Hindlimb muscle (tissue), 1 donor: ENCODE measurements around the gene TBX3. TPM values are rescaled to one million over a fixed set of nuclear protein-coding genes. Genes with fewer than 3 reads are reported as not detected.

ENCODE experiments used
- DNase-seq: peaks from one replicate; pipeline ENCODE4 v3.0.0-alpha.2; 2013
- polyA plus RNA-seq: library from polyadenylated mRNA; unstranded; fragments of 120-200 nt; gene quantifications from one replicate; pipeline ENCODE4 v1.2.1, GENCODE V29; 2013; ENCODE audit not compliant: insufficient read length

Gene TBX3
- polyA plus RNA-seq, 1 donor: 34.4 TPM

GRCh38 chr12:114696443-114697242 is 12.7 kb upstream of the TBX3 start:
- DNase-seq: no peak

DNA sequence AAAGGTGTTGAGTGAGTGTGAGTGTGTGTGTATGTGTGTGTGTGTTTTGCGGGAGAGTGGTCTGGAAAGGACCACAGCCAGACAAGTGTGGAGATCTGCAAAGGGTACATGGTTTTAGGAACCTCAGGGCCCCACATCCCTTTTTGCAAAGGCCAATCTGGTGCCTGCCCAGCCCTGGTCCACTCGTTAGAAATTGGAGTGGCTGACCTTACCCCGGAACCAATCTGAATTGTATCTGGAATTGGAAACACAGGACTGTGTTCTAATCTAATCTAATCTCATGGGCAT is 11.3 kb upstream of the TBX3 start:
- DNase-seq: no peak

GRCh38 chr12:114694436-114695304 is 10.7 kb upstream of the TBX3 start:
- no peak for DNase-seq

GRCh38 chr12:114693532-114693931 is 9.6 kb upstream of the TBX3 start:
- DNase-seq: no peak

DNA sequence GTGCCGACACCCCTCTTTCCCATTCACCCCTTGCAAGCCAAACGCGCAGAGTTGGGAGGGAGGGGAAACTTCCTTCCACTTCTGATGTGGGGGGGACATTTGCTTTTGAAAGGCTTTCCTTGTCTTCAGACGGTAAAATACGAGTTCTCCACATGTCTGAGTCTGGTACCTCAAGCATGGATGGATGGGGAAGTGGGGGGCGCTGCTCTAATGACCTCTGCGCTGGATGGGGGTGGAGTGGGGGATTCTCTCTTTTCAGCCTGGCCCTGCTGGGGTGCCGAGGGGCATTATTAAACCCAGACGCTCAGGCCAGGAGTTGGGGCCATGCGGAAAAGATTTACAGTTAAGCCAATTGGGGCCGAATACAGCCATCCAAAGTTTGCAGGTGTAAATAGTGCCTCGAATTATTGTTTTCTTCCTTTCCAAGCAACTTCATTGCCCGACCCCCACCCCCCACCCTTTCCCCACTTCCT is 9.1 kb upstream of the TBX3 start:
- no peak for DNase-seq

DNA sequence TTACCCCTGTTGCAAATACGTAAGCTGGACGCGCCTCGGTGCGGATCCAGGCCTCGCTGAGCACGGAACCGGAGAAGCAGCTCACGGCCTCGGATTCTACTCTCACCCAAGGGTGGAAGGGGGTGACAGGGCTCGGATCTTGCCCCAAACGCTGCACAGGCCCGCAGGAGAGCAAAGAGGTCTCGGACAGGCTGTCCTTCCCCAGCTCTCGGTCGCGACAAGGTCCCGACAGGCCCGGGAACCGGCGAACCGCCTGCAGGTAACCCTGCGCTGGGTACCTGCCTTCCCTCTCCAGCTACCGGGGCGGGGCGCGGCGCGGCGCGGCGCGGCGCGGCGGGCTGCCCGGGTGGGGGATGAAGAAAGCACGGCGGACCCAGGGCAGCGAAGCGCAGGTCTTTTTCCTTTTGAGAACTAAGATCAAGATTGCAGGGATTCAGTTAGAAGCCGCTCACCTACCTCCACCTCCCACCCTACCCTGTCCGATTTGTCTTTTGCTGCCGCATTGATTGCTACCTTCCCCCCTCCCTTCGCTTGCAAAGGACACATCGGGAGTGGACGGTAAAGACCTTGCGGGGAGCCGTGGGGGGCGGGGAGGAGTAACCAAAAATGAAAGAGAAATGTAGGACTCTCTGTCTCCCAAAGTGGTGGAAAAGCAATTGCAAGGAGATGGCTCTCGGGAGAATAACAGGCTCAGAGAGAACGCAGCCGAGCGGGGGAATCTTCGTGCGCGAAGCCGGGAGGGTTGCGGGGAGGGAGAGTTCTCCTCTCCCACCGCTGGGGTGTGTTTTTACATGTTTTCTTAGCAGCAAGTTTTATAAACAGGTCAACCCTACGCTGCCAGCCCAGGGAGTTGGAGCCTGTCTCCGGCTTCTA is 8.4 kb upstream of the TBX3 start:
- peak; percentile 36 for DNase-seq

DNA sequence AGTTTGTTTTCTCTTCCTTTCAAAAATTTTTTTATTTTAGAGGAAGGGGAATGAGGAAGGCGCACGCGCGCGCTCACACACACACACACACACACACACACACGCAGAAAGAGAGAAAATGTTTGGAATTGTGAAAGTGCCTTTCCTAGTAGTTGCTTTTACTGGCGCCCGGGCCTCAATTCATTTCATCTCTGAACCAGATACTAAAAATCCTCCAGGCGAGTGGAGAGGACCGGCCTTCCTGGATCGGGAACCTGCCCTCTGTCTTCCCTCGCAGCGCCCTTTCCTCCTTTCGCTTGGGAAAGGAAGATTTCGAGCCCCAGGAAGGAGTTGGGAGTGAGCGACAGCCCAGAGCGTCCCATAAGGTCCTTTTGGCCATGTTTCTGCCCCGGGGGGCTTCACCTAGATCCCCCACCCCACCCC is 7.8 kb upstream of the TBX3 start:
- no peak for DNase-seq

GRCh38 chr12:114691196-114691595 is 7.2 kb upstream of the TBX3 start:
- no peak for DNase-seq

- DNase-seq: no peak
Measured at GRCh38 chr12:114690267-114691135, 6.5 kb upstream of the TBX3 start.

DNA sequence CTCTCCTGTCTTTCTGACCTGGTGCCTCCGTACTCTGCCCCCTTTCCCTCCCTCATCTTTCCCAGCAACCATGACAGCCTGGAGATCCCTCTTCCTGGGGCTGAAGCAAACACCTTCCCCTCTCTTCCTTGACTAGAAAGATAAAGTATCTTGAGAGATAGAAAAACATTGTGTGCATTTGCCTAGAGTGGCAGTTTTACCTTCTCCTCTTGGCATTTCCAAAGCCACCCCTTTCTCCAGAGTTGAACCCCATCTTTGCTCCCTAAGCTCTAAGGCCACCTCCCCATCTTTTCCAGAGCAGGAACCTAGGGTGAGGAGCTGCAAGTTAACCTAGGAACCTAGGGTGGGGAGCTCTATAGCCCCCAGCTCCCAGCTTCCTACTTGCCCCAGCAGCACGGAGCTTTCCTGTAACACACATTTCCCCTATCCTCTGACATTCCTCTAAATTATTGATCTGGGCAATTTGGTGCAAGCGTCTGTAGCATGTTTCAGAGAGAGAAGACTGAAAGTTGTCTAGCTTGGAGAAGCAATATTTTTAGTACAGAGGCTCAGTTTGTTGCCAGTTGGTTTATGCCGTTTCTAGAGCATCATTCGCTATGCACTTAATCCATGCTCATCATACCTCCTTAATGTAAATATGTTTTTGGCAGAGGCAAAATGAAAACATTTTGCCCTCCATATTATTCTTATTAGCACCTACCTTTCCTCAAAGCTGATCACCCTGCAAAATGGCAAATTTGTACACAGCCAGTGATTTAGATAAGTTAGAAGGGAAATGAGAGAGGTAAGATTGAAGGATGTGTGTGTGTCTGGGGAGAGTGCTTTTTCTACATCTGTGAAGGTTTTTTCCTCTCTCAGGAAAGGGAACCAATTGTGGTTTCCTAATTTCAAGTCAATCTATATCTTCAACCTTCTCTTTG is 5.4 kb upstream of the TBX3 start:
- DNase-seq: no peak

GRCh38 chr12:114688256-114688845 is 4.4 kb upstream of the TBX3 start:
- DNase-seq: no peak

DNA sequence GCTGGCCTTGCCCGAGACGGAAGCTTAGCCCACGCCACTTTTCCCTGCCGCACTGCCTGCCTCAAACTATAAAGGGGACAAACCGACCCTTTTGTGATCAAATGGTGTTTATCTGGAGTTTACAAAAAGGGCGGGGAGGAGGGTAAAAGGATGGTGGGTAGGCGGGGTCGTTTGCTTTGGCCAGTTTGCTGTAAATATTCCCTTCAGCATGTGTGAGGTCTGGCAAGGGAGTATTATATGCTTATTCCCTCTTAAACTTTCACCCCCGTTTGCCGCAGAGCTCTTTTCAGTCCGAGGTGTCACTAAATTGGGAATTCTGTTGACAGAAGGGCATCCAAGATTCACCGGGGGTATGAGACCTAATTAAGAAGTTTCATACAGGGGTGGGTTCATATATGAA is 3.8 kb upstream of the TBX3 start:
- DNase-seq: no peak

DNA sequence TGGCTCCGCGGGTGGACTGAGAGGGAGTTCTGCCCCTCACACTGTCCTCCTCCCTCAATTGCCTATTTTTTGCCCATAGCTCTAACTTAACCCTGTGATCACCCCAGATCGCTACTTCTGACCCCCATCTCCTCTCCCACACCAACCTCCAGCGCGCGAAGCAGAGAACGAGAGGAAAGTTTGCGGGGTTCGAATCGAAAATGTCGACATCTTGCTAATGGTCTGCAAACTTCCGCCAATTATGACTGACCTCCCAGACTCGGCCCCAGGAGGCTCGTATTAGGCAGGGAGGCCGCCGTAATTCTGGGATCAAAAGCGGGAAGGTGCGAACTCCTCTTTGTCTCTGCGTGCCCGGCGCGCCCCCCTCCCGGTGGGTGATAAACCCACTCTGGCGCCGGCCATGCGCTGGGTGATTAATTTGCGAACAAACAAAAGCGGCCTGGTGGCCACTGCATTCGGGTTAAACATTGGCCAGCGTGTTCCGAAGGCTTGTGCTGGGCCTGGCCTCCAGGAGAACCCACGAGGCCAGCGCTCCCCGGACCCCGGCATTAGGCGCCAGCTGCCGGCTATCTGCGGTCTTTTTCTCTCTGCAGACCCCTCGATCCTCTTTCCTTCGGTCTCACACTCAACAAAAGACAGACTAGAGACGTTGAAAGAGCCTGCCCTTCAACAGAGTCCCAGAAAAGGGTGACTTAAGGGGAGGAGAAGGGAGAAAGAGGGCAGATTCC is 3.0 kb upstream of the TBX3 start:
- no peak for DNase-seq

DNA sequence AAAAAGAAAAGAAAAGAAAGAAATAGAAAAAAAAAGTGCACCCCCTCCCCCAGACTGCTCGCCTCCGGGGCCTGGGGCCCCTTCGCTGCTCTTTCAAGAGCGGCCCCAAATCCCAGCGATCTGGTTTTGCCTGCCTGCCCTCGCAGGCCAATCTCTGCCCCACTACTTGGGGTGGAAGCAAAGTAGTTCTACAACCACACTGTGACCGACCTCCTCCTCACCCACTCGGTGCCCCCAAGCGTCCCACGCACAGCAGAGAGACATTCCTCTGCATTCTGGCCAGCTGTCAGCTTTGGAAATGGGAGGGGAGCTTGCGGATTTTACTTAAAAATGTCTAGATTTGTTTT is 2.4 kb upstream of the TBX3 start:
- DNase-seq: no peak

DNA sequence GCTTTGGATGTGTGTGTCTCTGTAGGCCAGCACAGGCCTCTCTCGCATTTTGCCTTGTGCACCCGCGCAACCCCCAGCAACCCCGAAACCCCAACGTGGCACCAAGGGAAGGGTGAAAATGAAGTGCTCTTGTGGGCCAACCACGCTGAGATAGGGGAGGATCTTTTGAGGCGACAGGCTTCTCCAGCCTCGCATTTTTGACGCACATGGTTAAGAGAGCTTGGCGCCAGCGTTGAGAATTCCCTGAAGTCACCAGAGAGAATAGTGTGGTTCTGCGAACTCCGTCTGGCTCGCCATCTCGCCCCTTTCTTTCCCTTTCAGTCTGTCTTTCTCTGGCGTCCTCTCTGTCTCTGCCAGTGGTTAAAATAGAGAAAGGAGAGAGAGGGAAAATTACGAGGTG is 1.9 kb upstream of the TBX3 start:
- DNase-seq: no peak

GRCh38 chr12:114685320-114685781 is 1.4 kb upstream of the TBX3 start:
- no peak for DNase-seq

- no peak for DNase-seq
Measured at GRCh38 chr12:114684870-114685273, 897 bp upstream of the TBX3 start.

GRCh38 chr12:114683709-114684097 is 272 bp downstream of the TBX3 start:
- no peak for DNase-seq
